GM12892 (cell line): Measurements from ENCODE around the gene ALDH18A1.

Experiments
- POLR2A ChIP-seq: IDR thresholded peaks from 2 replicates; pipeline ENCODE4 v1.6.1; 2011; ENCODE audit warnings: low read depth, low read length, control low read depth
- POLR2AphosphoS5 ChIP-seq: IDR thresholded peaks from 2 replicates; pipeline ENCODE4 v1.6.1; 2011; ENCODE audit warnings: low read depth, low read length, control low read depth

GRCh38 chr10:95697429-95697828 lies 40.9 kb upstream of the ALDH18A1 start:
- no peak for TF ChIP-seq POLR2AphosphoS5
- no peak for TF ChIP-seq POLR2A
